Measurements from ENCODE around the gene FAM78A. TPM values are rescaled to one million over a fixed set of nuclear protein-coding genes. Genes with fewer than 3 reads are reported as not detected.

The FAM78A gene
- total and polyA plus RNA-seq, 2 of the 8 experiments (the other 6 are each of a cell fraction or from before 2014, with no cell fraction given): 3.1 TPM

DNA sequence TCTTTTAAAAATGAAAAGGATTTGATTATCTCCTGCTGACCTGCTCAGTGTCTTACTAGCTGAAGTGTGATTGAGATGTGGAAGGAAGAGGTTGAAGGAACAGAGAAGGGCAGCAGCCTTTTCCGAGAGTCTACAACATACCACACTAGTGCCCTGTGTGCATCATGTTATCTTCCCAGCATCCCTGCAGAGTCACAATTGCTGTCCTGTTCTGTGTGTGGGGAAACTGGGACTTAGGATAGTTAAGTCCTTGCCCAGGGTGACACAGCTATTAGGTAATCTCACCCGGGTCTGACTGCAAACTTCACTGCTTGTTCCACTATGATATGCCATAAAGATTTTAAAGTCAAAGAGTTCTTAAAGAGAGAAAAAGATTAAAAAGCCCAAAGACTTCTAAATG, 55.8 kb downstream of the FAM78A start:
- H3K79me1 ChIP-seq (ENCODE audit: low read depth, low read length): no peaks in the 10 kb centered on the region
- no peak overlapping the region for H3K4ac ChIP-seq (replicated peaks; ENCODE audit: insufficient read length, low read depth, low read length)
- no peak overlapping the region for H3K18ac ChIP-seq (ENCODE audit: extremely low read depth, low read length)
- DNase-seq (ENCODE audit: low read depth in 1 of 2, low spot score in 2 of 2) (no peak), FAIRE-seq (no peak)
- no peak overlapping the region for H2AK5ac ChIP-seq (ENCODE audit: low read depth, low read length)
- H4K20me1 ChIP-seq (replicated peaks in 1 of 2; ENCODE audit: control insufficient read depth in 1 of 2, insufficient read depth in 2 of 2, low read length in 2 of 2): no peaks in the 10 kb centered on the region
- peaks cover 0 to 3% (median 1%) of the 10 kb centered on the region in 4 experiments; a peak in 3 of 7 replicates for H3K4me1 ChIP-seq (replicated peaks in 1 of 4; ENCODE audit: control insufficient read depth in 3 of 4, insufficient read depth in 4 of 4, low read length in 3 of 4)
- no peaks in the 10 kb centered on the region for H3K23me2 ChIP-seq (ENCODE audit: low read depth, low read length)
- no peak overlapping the region for H4K8ac ChIP-seq (ENCODE audit: extremely low read depth, insufficient read depth, low read length)
- H2BK15ac ChIP-seq (ENCODE audit: low read length): no peak overlapping the region
- no peak overlapping the region for H2BK20ac ChIP-seq (ENCODE audit: low read length)
- no peak overlapping the region for H3K14ac ChIP-seq (ENCODE audit: insufficient read length)
- H3K79me2 ChIP-seq (ENCODE audit: control insufficient read depth in 1 of 2, insufficient read depth in 2 of 2, low read length in 2 of 2): no peaks in the 10 kb centered on the region
- H2BK120ac ChIP-seq (replicated peaks; ENCODE audit: low read depth, low read length): no peak overlapping the region
- no peaks in the 10 kb centered on the region for H3K9me3 ChIP-seq (ENCODE audit: insufficient read depth in 2 of 2, low read depth in 1 of 2, low read length in 1 of 2)
- TF ChIP-seq CHD1 (IDR thresholded peaks at IDR 0.05; ENCODE audit: low read depth, low read length): no peak
- TF ChIP-seq, protein P1, sequence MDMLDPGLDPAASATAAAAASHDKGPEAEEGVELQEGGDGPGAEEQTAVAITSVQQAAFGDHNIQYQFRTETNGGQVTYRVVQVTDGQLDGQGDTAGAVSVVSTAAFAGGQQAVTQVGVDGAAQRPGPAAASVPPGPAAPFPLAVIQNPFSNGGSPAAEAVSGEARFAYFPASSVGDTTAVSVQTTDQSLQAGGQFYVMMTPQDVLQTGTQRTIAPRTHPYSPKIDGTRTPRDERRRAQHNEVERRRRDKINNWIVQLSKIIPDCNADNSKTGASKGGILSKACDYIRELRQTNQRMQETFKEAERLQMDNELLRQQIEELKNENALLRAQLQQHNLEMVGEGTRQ (IDR thresholded peaks at IDR 0.05; ENCODE audit: low read length): no peak
- TF ChIP-seq CEBPB (IDR thresholded peaks at IDR 0.05; ENCODE audit: low read depth, low read length): no peak
- TF ChIP-seq SIX5 (IDR thresholded peaks at IDR 0.05; ENCODE audit: low read depth, low read length): no peak
- TF ChIP-seq HDAC6 (IDR thresholded peaks at IDR 0.05; ENCODE audit: low read depth, low read length): no peak
- TF ChIP-seq, protein P2, sequence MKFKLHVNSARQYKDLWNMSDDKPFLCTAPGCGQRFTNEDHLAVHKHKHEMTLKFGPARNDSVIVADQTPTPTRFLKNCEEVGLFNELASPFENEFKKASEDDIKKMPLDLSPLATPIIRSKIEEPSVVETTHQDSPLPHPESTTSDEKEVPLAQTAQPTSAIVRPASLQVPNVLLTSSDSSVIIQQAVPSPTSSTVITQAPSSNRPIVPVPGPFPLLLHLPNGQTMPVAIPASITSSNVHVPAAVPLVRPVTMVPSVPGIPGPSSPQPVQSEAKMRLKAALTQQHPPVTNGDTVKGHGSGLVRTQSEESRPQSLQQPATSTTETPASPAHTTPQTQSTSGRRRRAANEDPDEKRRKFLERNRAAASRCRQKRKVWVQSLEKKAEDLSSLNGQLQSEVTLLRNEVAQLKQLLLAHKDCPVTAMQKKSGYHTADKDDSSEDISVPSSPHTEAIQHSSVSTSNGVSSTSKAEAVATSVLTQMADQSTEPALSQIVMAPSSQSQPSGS (IDR thresholded peaks at IDR 0.05; ENCODE audit: low read length): no peak
- TF ChIP-seq EGR1 (IDR thresholded peaks at IDR 0.05; ENCODE audit: borderline replicate concordance, low read depth, low read length): no peak
- no peak overlapping the region for H2BK12ac ChIP-seq (ENCODE audit: low read depth, low read length)
- H3K23ac ChIP-seq (ENCODE audit: insufficient read length): no peak overlapping the region
- H3K9ac ChIP-seq (replicated peaks in 1 of 4; ENCODE audit: extremely low read depth in 1 of 4, low read depth in 3 of 4, low read length in 3 of 4): no peak overlapping the region
- H3K4me3 ChIP-seq (ENCODE audit: extremely low read depth in 1 of 4, insufficient read depth in 2 of 4, low read depth in 3 of 4, low read length in 4 of 4): no peak overlapping the region
- ChIA-PET POLR2A (ENCODE audit: partially characterized antibody) (interaction anchor here (1.3 kb wide), 1 partner anchor 15 kb away, joined by 4 read pairs; no protein-coding TSS in a partner anchor), CTCF (ENCODE audit: partially characterized antibody) (interaction anchor here (0.7 to 2.2 kb wide), 4 partner anchors 32 to 117 kb away, joined by 3 to 14 read pairs (median 4); no protein-coding TSS in a partner anchor)
- H3K4me2 ChIP-seq (ENCODE audit: insufficient read depth in 1 of 2, low read depth in 2 of 2, low read length in 2 of 2): peak overlapping the region in 1 of 2 experiments; percentile 3; a peak in 1 of 4 replicates
- H3K27me3 ChIP-seq (replicated peaks in 1 of 4; ENCODE audit: control insufficient read depth in 3 of 4, extremely low read depth in 1 of 4, insufficient read depth in 3 of 4, low read length in 3 of 4): no peaks in the 10 kb centered on the region
- no peak overlapping the region for H2BK5ac ChIP-seq (ENCODE audit: low read depth, low read length)
- H3K36me3 ChIP-seq (ENCODE audit: control insufficient read depth in 2 of 4, insufficient read depth in 4 of 4, low read length in 3 of 4): peaks cover 0 to 3% (median 1%) of the 10 kb centered on the region in 4 experiments; a peak in 2 of 8 replicates
- H3K27ac ChIP-seq (ENCODE audit: low read depth, low read length): no peak overlapping the region
- WGBS, 2 experiments (ENCODE audit: extremely low coverage in 1 of 2, insufficient coverage in 1 of 2, insufficient read length in 1 of 2, insufficient replicate concordance in 2 of 2, low coverage in 1 of 2, low lambda C conversion rate in 2 of 2, missing lambda C conversion rate in 1 of 2): 80% methylated on average over 2 of the region's 2 CpGs; no CpG with 5 or more reads in 1 of the 2 experiments
- H2AFZ ChIP-seq (ENCODE audit: low read length): no peak overlapping the region
- H4K91ac ChIP-seq (replicated peaks; ENCODE audit: insufficient read length, low read length): no peak overlapping the region
- no peak overlapping the region for H4K5ac ChIP-seq (ENCODE audit: insufficient read length, low read depth, low read length)
- H3K56ac ChIP-seq (replicated peaks; ENCODE audit: insufficient read length, low read depth, low read length): no peak overlapping the region

Measured in H1 (cell line).